Neural cell (in vitro differentiated cells): ENCODE data around the gene LRBA. TPM values are rescaled to one million over a fixed set of nuclear protein-coding genes. Genes with fewer than 3 reads are reported as not detected.

ENCODE experiments used
- H2AFZ ChIP-seq: fragments of 200-600, 300-800 bp; sonication (generic), shearing (Covaris generic); 2 replicates; pipeline ENCODE4 v1.6.0; 2014; ENCODE audit warnings: low read depth, mild to moderate bottlenecking, antibody characterized with exemption, low read length, moderate library complexity
- H3F3A ChIP-seq: fragments of 200-600 bp; shearing (Covaris generic); 2 replicates; pipeline ENCODE4 v1.6.1; 2016; ENCODE audit warnings: mild to moderate bottlenecking, moderate library complexity, mixed read lengths, antibody characterized with exemption, low read length; ENCODE audit not compliant: insufficient read depth, poor library complexity, severe bottlenecking
- H3K27ac ChIP-seq: fragments of 200-600, 300-800 bp; sonication (generic), shearing (Covaris generic); 2 replicates; pipeline ENCODE4 v1.5.1; 2014; ENCODE audit warnings: mild to moderate bottlenecking, low read length, moderate library complexity
- H3K27me3 ChIP-seq: fragments of 300-800, 200-600 bp; sonication (generic), shearing (Covaris generic); 2 replicates; pipeline ENCODE4 v1.6.0; 2014; ENCODE audit warnings: mild to moderate bottlenecking, low read depth, low read length, moderate library complexity; ENCODE audit not compliant: insufficient read depth
- H3K36me3 ChIP-seq: fragments of 300-800, 200-600 bp; sonication (generic), shearing (Covaris generic); 2 replicates; pipeline ENCODE4 v1.5.1; 2014; ENCODE audit warnings: mild to moderate bottlenecking, antibody characterized with exemption, low read length, moderate library complexity; ENCODE audit not compliant: insufficient read depth
- H3K4me2 ChIP-seq: fragments of 300-800, 200-600 bp; sonication (generic), shearing (Covaris generic); 2 replicates; pipeline ENCODE4 v1.6.0; 2014; ENCODE audit warnings: mild to moderate bottlenecking, low read length
- H3K4me3 ChIP-seq: fragments of 300-800, 200-600 bp; sonication (generic), shearing (Covaris generic); 2 replicates; pipeline ENCODE4 v1.5.1; 2014; ENCODE audit warnings: mild to moderate bottlenecking, low read length, moderate library complexity
- H3K79me2 ChIP-seq: fragments of 200-600 bp; shearing (Covaris generic); replicated peaks from 2 replicates; pipeline ENCODE4 v1.6.0; 2014; ENCODE audit warnings: mild to moderate bottlenecking, low read length, moderate library complexity; ENCODE audit not compliant: insufficient read depth
- H3K9ac ChIP-seq: fragments of 300-800, 200-600 bp; sonication (generic), shearing (Covaris generic); 2 replicates; pipeline ENCODE4 v1.6.1; 2016; ENCODE audit warnings: mild to moderate bottlenecking, low read length, mixed read lengths
- H3K9me2 ChIP-seq: fragments of 200-600 bp; shearing (Covaris generic); 2 replicates; pipeline ENCODE4 v1.6.1; 2016; ENCODE audit warnings: mild to moderate bottlenecking, low read length, mixed read lengths; ENCODE audit not compliant: insufficient read depth
- H3K9me3 ChIP-seq: fragments of 200-600, 300-800 bp; sonication (generic), shearing (Covaris generic); 2 replicates; pipeline ENCODE4 v1.6.1; 2016; ENCODE audit warnings: mild to moderate bottlenecking, mixed run types, low read length, moderate library complexity, mixed read lengths
- H4K20me1 ChIP-seq: fragments of 200-600 bp; shearing (Covaris generic); 2 replicates; pipeline ENCODE4 v1.6.1; 2016; ENCODE audit warnings: mild to moderate bottlenecking, mixed run types; ENCODE audit not compliant: insufficient read depth
- EP300 ChIP-seq: fragments of 450-650 bp; conservative IDR thresholded peaks from 2 replicates; pipeline ENCODE4 v1.6.1; 2014; ENCODE audit warnings: antibody characterized with exemption, mild to moderate bottlenecking, moderate library complexity; ENCODE audit not compliant: poor library complexity, severe bottlenecking
- EZH2 ChIP-seq: fragments of 200-600, 300-800 bp; shearing (Covaris generic), sonication (generic); IDR thresholded peaks from 2 replicates; pipeline ENCODE4 v1.6.1; 2014; ENCODE audit warnings: antibody characterized with exemption, low read length, borderline replicate concordance, mild to moderate bottlenecking; ENCODE audit not compliant: insufficient read depth, poor library complexity, severe bottlenecking
- MXI1 ChIP-seq: fragments of 450-650 bp; conservative IDR thresholded peaks from 2 replicates; pipeline ENCODE4 v1.6.1; 2014; ENCODE audit warnings: antibody characterized with exemption, mild to moderate bottlenecking; ENCODE audit not compliant: poor library complexity, severe bottlenecking
- POLR2AphosphoS5 ChIP-seq: IDR thresholded peaks from 2 replicates; pipeline ENCODE4 v1.6.1; 2012
- RAD21 ChIP-seq: fragments of 450-650 bp; conservative IDR thresholded peaks from 2 replicates; pipeline ENCODE4 v1.6.1; 2014; ENCODE audit warnings: antibody characterized with exemption, mild to moderate bottlenecking, moderate library complexity
- REST ChIP-seq: IDR thresholded peaks from 2 replicates; pipeline ENCODE4 v1.6.1; 2012; ENCODE audit warnings: borderline replicate concordance
- SMC3 ChIP-seq: fragments of 450-650 bp; conservative IDR thresholded peaks from 2 replicates; pipeline ENCODE4 v1.6.1; 2014; ENCODE audit warnings: antibody characterized with exemption, mild to moderate bottlenecking, moderate library complexity; ENCODE audit not compliant: poor library complexity
- TAF1 ChIP-seq: IDR thresholded peaks from 2 replicates; pipeline ENCODE4 v1.6.1; 2012; ENCODE audit warnings: low read depth
- polyA plus RNA-seq: library from polyadenylated mRNA; depleted of rRNA; stranded (reverse); fragments of >200 nt; gene quantifications from 2 replicates; pipeline ENCODE4 v1.2.3, GENCODE V29; 2014
- TF ChIP-seq, protein P1 (sequence below): fragments of 450-650 bp; IDR thresholded peaks from 2 replicates; pipeline ENCODE4 v1.5.1; 2014; ENCODE audit warnings: antibody characterized with exemption, mild to moderate bottlenecking, moderate library complexity; ENCODE audit not compliant: poor library complexity, severe bottlenecking

The LRBA gene
- polyA plus RNA-seq, 1 donor from 2014 or later: 7.1 TPM

GRCh38 chr4:150943818-150944217, 71.3 kb downstream of the LRBA start:
- Histone ChIP-seq H3K79me2 (no peaks in the 10 kb centered on the region), H3K27me3 (no peaks in the 10 kb centered on the region), H3K27ac (no peak overlapping the region), H3K36me3 (no peaks in the 10 kb centered on the region), H3K9me3 (no peaks in the 10 kb centered on the region), H2AFZ (no peak overlapping the region), H3K4me2 (no peak overlapping the region), H4K20me1 (no peaks in the 10 kb centered on the region), H3F3A (no peaks in the 10 kb centered on the region), H3K4me3 (no peak overlapping the region), H3K9me2 (no peaks in the 10 kb centered on the region), H3K9ac (no peak overlapping the region)
- TF ChIP-seq POLR2AphosphoS5: no peak
- TF ChIP-seq EZH2: no peak
- no peak for TF ChIP-seq MXI1
- no peak for TF ChIP-seq REST
- TF ChIP-seq, protein P1, sequence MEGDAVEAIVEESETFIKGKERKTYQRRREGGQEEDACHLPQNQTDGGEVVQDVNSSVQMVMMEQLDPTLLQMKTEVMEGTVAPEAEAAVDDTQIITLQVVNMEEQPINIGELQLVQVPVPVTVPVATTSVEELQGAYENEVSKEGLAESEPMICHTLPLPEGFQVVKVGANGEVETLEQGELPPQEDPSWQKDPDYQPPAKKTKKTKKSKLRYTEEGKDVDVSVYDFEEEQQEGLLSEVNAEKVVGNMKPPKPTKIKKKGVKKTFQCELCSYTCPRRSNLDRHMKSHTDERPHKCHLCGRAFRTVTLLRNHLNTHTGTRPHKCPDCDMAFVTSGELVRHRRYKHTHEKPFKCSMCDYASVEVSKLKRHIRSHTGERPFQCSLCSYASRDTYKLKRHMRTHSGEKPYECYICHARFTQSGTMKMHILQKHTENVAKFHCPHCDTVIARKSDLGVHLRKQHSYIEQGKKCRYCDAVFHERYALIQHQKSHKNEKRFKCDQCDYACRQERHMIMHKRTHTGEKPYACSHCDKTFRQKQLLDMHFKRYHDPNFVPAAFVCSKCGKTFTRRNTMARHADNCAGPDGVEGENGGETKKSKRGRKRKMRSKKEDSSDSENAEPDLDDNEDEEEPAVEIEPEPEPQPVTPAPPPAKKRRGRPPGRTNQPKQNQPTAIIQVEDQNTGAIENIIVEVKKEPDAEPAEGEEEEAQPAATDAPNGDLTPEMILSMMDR: no peak
- no peak for TF ChIP-seq EP300
- no peak for TF ChIP-seq TAF1
- no peak for TF ChIP-seq RAD21
- no peak for TF ChIP-seq SMC3

DNA sequence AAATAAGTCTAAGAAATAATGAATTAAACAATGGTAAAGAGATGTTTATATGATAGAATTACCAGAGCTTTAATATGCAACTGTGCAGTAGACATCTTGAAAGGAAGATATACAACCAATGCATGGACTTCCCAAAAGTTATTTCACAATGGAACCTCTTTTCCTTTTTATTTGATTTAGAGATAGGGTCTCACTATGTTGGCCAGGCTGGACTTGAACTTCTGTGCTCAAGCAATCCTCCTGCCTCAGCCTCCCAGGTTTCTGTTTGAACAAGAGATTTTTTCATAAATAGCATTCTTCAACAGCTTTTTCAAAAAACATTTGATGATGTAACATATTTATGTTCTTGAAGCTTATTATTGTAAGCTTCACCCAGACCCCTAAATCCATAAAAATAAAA, 72.0 kb downstream of the LRBA start:
- Histone ChIP-seq H3K27ac (no peak overlapping the region), H4K20me1 (no peaks in the 10 kb centered on the region), H3K36me3 (no peaks in the 10 kb centered on the region), H2AFZ (no peak overlapping the region), H3K79me2 (no peaks in the 10 kb centered on the region), H3K4me2 (no peak overlapping the region), H3K27me3 (no peaks in the 10 kb centered on the region), H3F3A (no peaks in the 10 kb centered on the region), H3K9me3 (no peaks in the 10 kb centered on the region), H3K9me2 (no peaks in the 10 kb centered on the region), H3K4me3 (no peak overlapping the region), H3K9ac (no peak overlapping the region)
- no peak for TF ChIP-seq POLR2AphosphoS5

- H3K9ac ChIP-seq: no peak overlapping the region
- H3F3A ChIP-seq: no peaks in the 10 kb centered on the region
- H3K27me3 ChIP-seq: no peaks in the 10 kb centered on the region
- H3K9me3 ChIP-seq: no peaks in the 10 kb centered on the region
- no peaks in the 10 kb centered on the region for H3K79me2 ChIP-seq
- no peak overlapping the region for H3K4me3 ChIP-seq
- H2AFZ ChIP-seq: no peak overlapping the region
- no peaks in the 10 kb centered on the region for H3K36me3 ChIP-seq
- no peaks in the 10 kb centered on the region for H3K9me2 ChIP-seq
- no peaks in the 10 kb centered on the region for H4K20me1 ChIP-seq
- no peak for TF ChIP-seq SMC3
- no peak for TF ChIP-seq MXI1
- no peak for TF ChIP-seq RAD21
- TF ChIP-seq, protein P1: no peak
- TF ChIP-seq EP300: no peak
- no peak for TF ChIP-seq TAF1
- H3K4me2 ChIP-seq: no peak overlapping the region
- H3K27ac ChIP-seq: no peak overlapping the region
Measured at GRCh38 chr4:150942539-150942938, 72.5 kb downstream of the LRBA start.
